Endodermal cell (in vitro differentiated cells): ENCODE results near the gene KLHL25. TPM values are rescaled to one million over a fixed set of nuclear protein-coding genes. Genes with fewer than 3 reads are reported as not detected.
A peak's percentile ranks its signal among the peaks of the same experiment; 100 is the strongest.

Source experiments
- DNase-seq: peaks from one replicate; pipeline ENCODE4 v3.0.0-alpha.2; 2017
- H3K27ac ChIP-seq: 2 replicates; pipeline ENCODE4 v1.5.1; 2013; ENCODE audit warnings: mild to moderate bottlenecking, low read depth, low read length, moderate library complexity
- H3K27me3 ChIP-seq: 2 replicates; pipeline ENCODE4 v1.6.1; 2013; ENCODE audit warnings: mild to moderate bottlenecking, low read length, moderate library complexity; ENCODE audit not compliant: insufficient read depth, control insufficient read depth, poor library complexity, severe bottlenecking
- H3K36me3 ChIP-seq: 2 replicates; pipeline ENCODE4 v1.7.0; 2013; ENCODE audit warnings: mild to moderate bottlenecking, low read length, moderate library complexity; ENCODE audit not compliant: control insufficient read depth, insufficient read depth
- H3K4me1 ChIP-seq: one replicate; pipeline ENCODE4 v1.7.0; 2013; ENCODE audit warnings: low read length; ENCODE audit not compliant: control insufficient read depth, insufficient read depth
- H3K4me3 ChIP-seq: 2 replicates; pipeline ENCODE4 v1.5.1; 2013; ENCODE audit warnings: mild to moderate bottlenecking, low read length, moderate library complexity
- H3K9ac ChIP-seq: 2 replicates; pipeline ENCODE4 v1.6.1; 2013; ENCODE audit warnings: mild to moderate bottlenecking, low read length, moderate library complexity; ENCODE audit not compliant: poor library complexity, severe bottlenecking; ENCODE audit errors: extremely low read depth
- H3K9me3 ChIP-seq: 2 replicates; pipeline ENCODE4 v1.6.1; 2013; ENCODE audit warnings: mild to moderate bottlenecking, low read length, moderate library complexity; ENCODE audit not compliant: control insufficient read depth
- H3K27ac Mint-ChIP-seq: 2 replicates; pipeline ENCODE4 v1.8.0; 2020; ENCODE audit warnings: mixed read lengths
- H3K27me3 Mint-ChIP-seq: 2 replicates; pipeline ENCODE4 v1.8.0; 2021; ENCODE audit warnings: mild to moderate bottlenecking, mixed read lengths; ENCODE audit not compliant: insufficient read depth
- H3K36me3 Mint-ChIP-seq: 2 replicates; pipeline ENCODE4 v1.8.0; 2020; ENCODE audit warnings: low read depth, mixed read lengths
- H3K4me1 Mint-ChIP-seq: 2 replicates; pipeline ENCODE4 v1.8.0; 2020; ENCODE audit warnings: mixed read lengths
- H3K4me3 Mint-ChIP-seq: 2 replicates; pipeline ENCODE4 v1.8.0; 2020; ENCODE audit warnings: mild to moderate bottlenecking, moderate library complexity, mixed read lengths
- H3K9me3 Mint-ChIP-seq: 2 replicates; pipeline ENCODE4 v1.8.0; 2020; ENCODE audit warnings: mild to moderate bottlenecking, mixed read lengths
- CTCF ChIP-seq: fragments of 200-600 bp; sonication (generic); conservative IDR thresholded peaks from 2 replicates; pipeline ENCODE4 v1.5.0; 2021; ENCODE audit warnings: antibody characterized with exemption, mild to moderate bottlenecking
- WGBS, 2 experiments: methylation state at CpG; one replicate each; pipeline versions ENCODE4 v1.1.5 to v1.1.7; 2013; ENCODE audit warnings: missing lambda C conversion rate in 2 of 2, mixed read lengths in 1 of 2; ENCODE audit not compliant: insufficient coverage in 1 of 2, insufficient read length in 1 of 2; 5-methylcytosine and 5-hydroxymethylcytosine counted together
- long read RNA-seq, 4 experiments: library from polyadenylated mRNA in 2 of 4; library from RNA in 1 of 4; library from capped mRNA in 1 of 4; stranded (forward) in 3 of 4; unstranded in 1 of 4; transcript quantifications; one replicate each; pipeline ENCODE4 v2.0.0, GENCODE V29; 2020 to 2021; ENCODE audit warnings: inconsistent platforms in 1 of 4
- polyA plus RNA-seq, 2 experiments: library from polyadenylated mRNA; stranded (reverse); fragments of 50-300 nt; gene quantifications; one replicate each; pipeline ENCODE4 v1.2.3, GENCODE V29; 2013
- total RNA-seq, 2 donors: library from RNA; stranded (reverse); fragmentation: NEBNext Ultra II Directional in 1 of 2; extraction: Animal tissue kit (Norgen Biotek cat#: 25700) in 1 of 2; gene quantifications; 2 replicates in 1 of 2; 3 replicates in 1 of 2; pipeline ENCODE4 v1.2.1, GENCODE V29; 2021

The KLHL25 gene, protein sequence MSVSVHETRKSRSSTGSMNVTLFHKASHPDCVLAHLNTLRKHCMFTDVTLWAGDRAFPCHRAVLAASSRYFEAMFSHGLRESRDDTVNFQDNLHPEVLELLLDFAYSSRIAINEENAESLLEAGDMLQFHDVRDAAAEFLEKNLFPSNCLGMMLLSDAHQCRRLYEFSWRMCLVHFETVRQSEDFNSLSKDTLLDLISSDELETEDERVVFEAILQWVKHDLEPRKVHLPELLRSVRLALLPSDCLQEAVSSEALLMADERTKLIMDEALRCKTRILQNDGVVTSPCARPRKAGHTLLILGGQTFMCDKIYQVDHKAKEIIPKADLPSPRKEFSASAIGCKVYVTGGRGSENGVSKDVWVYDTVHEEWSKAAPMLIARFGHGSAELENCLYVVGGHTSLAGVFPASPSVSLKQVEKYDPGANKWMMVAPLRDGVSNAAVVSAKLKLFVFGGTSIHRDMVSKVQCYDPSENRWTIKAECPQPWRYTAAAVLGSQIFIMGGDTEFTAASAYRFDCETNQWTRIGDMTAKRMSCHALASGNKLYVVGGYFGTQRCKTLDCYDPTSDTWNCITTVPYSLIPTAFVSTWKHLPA
- total RNA-seq: 10 to 100 TPM; 13.3 TPM
- 20.3 TPM for polyA plus RNA-seq (2013, experiment 1 of 2)
- 19.7 TPM for polyA plus RNA-seq (2013, experiment 2 of 2)
- long read RNA-seq, experiment 1, full-length matches to known transcripts: 4 of 7 reads
- long read RNA-seq, experiment 1, partial matches to known transcripts: 3 of 7 reads
- long read RNA-seq, experiment 1, other reads (novel, unspliced or antisense): 0 of 7 reads
- long read RNA-seq, experiment 2, full-length matches to known transcripts: 33 of 40 reads
- long read RNA-seq, experiment 2, partial matches to known transcripts: 5 of 40 reads
- long read RNA-seq, experiment 2, other reads (novel, unspliced or antisense): 2 of 40 reads
- long read RNA-seq, experiment 3, full-length matches to known transcripts: 110 of 115 reads
- long read RNA-seq, experiment 3, partial matches to known transcripts: 4 of 115 reads
- long read RNA-seq, experiment 3, other reads (novel, unspliced or antisense): 1 of 115 reads
- long read RNA-seq, experiment 4, full-length matches to known transcripts: 1 of 1 reads
- long read RNA-seq, experiment 4, partial matches to known transcripts: 0 of 1 reads
- long read RNA-seq, experiment 4, other reads (novel, unspliced or antisense): 0 of 1 reads

GRCh38 chr15:85794598-85795336 lies at the start of gene KLHL25:
Gene KLHL25, minus strand, starts transcription at chr15:85794925. Its CDS starts 25,115 bp downstream, at chr15:85769810.
- Mint-ChIP-seq H3K4me3 (peak within 1 kb of the TSS; percentile 80), H3K4me1 (peaks cover 21% of the 10 kb centered on the region), H3K27ac (peak within 1 kb of the TSS; percentile 89), H3K27me3 (peaks cover 11% of the 10 kb centered on the region), H3K36me3 (peaks cover 3% of the 10 kb centered on the region), H3K9me3 (no peaks in the 10 kb centered on the region)
- no peak for TF ChIP-seq CTCF
- no peaks in the 10 kb centered on the region for H3K9me3 ChIP-seq
- no peaks in the 10 kb centered on the region for H3K27me3 ChIP-seq
- H3K9ac ChIP-seq: peak within 1 kb of the TSS; percentile 75
- H3K27ac ChIP-seq: peak within 1 kb of the TSS; percentile 88
- DNase-seq: peak; percentile 97
- no peaks in the 10 kb centered on the region for H3K36me3 ChIP-seq
- WGBS, 2 experiments: 1 to 3% methylated on average over 20 to 62 of the region's 71 CpGs
- H3K4me3 ChIP-seq: peak within 1 kb of the TSS; percentile 93
- H3K4me1 ChIP-seq: peaks cover 9% of the 10 kb centered on the region

- Histone ChIP-seq H3K4me3 (no peak overlapping the region), H3K36me3 (no peaks in the 10 kb centered on the region), H3K9me3 (no peaks in the 10 kb centered on the region), H3K9ac (no peak overlapping the region), H3K27me3 (no peaks in the 10 kb centered on the region), H3K4me1 (peaks cover 14% of the 10 kb centered on the region), H3K27ac (no peak overlapping the region)
- H3K36me3 Mint-ChIP-seq: no peaks in the 10 kb centered on the region
- H3K27me3 Mint-ChIP-seq: peaks cover 10% of the 10 kb centered on the region
- no peak for TF ChIP-seq CTCF
- 0 to 8% methylated on average over 1 to 8 of the region's 8 CpGs for WGBS, 2 experiments
- H3K9me3 Mint-ChIP-seq: no peaks in the 10 kb centered on the region
- DNase-seq: no peak
- no peak overlapping the region for H3K27ac Mint-ChIP-seq
- H3K4me3 Mint-ChIP-seq: peak overlapping the region; percentile 49
- H3K4me1 Mint-ChIP-seq: peaks cover 29% of the 10 kb centered on the region
Observed at GRCh38 chr15:85840802-85841152, 46.1 kb upstream of the KLHL25 start.
